HG02870 (cell line): Measurements from ENCODE around the gene PAK1.
"Not testable (repeated sequence)": the region's sequence is repeated elsewhere in the genome, so short reads cannot be mapped to it uniquely, and the experiment has no call there.

Experiments
- ATAC-seq: cut with Tn5 transposase; IDR thresholded peaks from one replicate; pipeline ENCODE4 v1.9.1; 2021; ENCODE audit warnings: mild to moderate bottlenecking, moderate library complexity; ENCODE audit not compliant: unreplicated experiment

PAK1 gene

GRCh38 chr11:77473801-77474683, at the start of gene PAK1:
PAK1 (minus strand) TSS chr11:77474094; CDS start chr11:77392520, 81,574 bp downstream.
- peak; percentile 58 for ATAC-seq

GRCh38 chr11:77522215-77522614, 48.3 kb upstream of the PAK1 start:
- ATAC-seq = no peak

- no peak for ATAC-seq
Measured at GRCh38 chr11:77519847-77520246, 46.0 kb upstream of the PAK1 start.

- no peak for ATAC-seq
Measured at GRCh38 chr11:77518471-77518870, 44.6 kb upstream of the PAK1 start.

GRCh38 chr11:77517753-77518152, 43.9 kb upstream of the PAK1 start:
- ATAC-seq = no peak

GRCh38 chr11:77517226-77517625, 43.3 kb upstream of the PAK1 start:
- no peak for ATAC-seq

GRCh38 chr11:77515483-77515882, 41.6 kb upstream of the PAK1 start:
- ATAC-seq = no peak

- no peak for ATAC-seq
Measured at GRCh38 chr11:77515063-77515462, 41.2 kb upstream of the PAK1 start.

GRCh38 chr11:77512092-77512491, 38.2 kb upstream of the PAK1 start:
- ATAC-seq = no peak

GRCh38 chr11:77510851-77511250, 37.0 kb upstream of the PAK1 start:
- ATAC-seq = no peak

- ATAC-seq = no peak
Measured at GRCh38 chr11:77510095-77510494, 36.2 kb upstream of the PAK1 start.

- no peak for ATAC-seq
Measured at GRCh38 chr11:77508019-77508418, 34.1 kb upstream of the PAK1 start.

- ATAC-seq = no peak
Measured at GRCh38 chr11:77506857-77507256, 33.0 kb upstream of the PAK1 start.

GRCh38 chr11:77505956-77506355, 32.1 kb upstream of the PAK1 start:
- no peak for ATAC-seq

- ATAC-seq = no peak
Measured at GRCh38 chr11:77503006-77503405, 29.1 kb upstream of the PAK1 start.

GRCh38 chr11:77502346-77502905, 28.5 kb upstream of the PAK1 start:
- ATAC-seq = no peak

GRCh38 chr11:77501758-77502157, 27.9 kb upstream of the PAK1 start:
- ATAC-seq = no peak

GRCh38 chr11:77497368-77497767, 23.5 kb upstream of the PAK1 start:
- ATAC-seq = no peak

- no peak for ATAC-seq
Measured at GRCh38 chr11:77495526-77495925, 21.6 kb upstream of the PAK1 start.

GRCh38 chr11:77490035-77490434, 16.1 kb upstream of the PAK1 start:
- ATAC-seq = not testable (repeated sequence)

GRCh38 chr11:77487790-77488189, 13.9 kb upstream of the PAK1 start:
- ATAC-seq = no peak

- ATAC-seq = no peak
Measured at GRCh38 chr11:77479746-77480352, 6.0 kb upstream of the PAK1 start.
